Astrocyte (in vitro differentiated cells and primary cell): ENCODE measurements around the gene DPH1. TPM values are rescaled to one million over a fixed set of nuclear protein-coding genes. Genes with fewer than 3 reads are reported as not detected.

Experiments
- DNase-seq: peaks from one replicate; pipeline ENCODE4 v3.0.0-alpha.2; 2010; ENCODE audit warnings: low read depth
- FAIRE-seq: peaks from 2 replicates; lab custom pipeline; 2011; peaks lifted over from hg19 to GRCh38; lab: Jason Lieb, UNC
- H2AFZ ChIP-seq: 2 replicates; pipeline ENCODE4 v1.6.0; 2012; ENCODE audit warnings: low read depth, low read length, inconsistent platforms
- H3K27ac ChIP-seq: 2 replicates; pipeline ENCODE4 v1.5.1; 2011; ENCODE audit warnings: low read depth, low read length, inconsistent platforms
- H3K27me3 ChIP-seq: 2 replicates; pipeline ENCODE4 v1.6.0; 2011; ENCODE audit warnings: low read length, inconsistent platforms; ENCODE audit not compliant: insufficient read depth
- H3K36me3 ChIP-seq: 2 replicates; pipeline ENCODE4 v1.5.1; 2011; ENCODE audit warnings: low read length, inconsistent platforms; ENCODE audit not compliant: insufficient read depth
- H3K4me1 ChIP-seq: 2 replicates; pipeline ENCODE4 v1.5.1; 2011; ENCODE audit warnings: low read length, inconsistent platforms; ENCODE audit not compliant: insufficient read depth
- H3K4me2 ChIP-seq: 2 replicates; pipeline ENCODE4 v1.6.0; 2012; ENCODE audit warnings: low read length, inconsistent platforms
- H3K4me3 ChIP-seq: 2 replicates; pipeline ENCODE4 v1.5.1; 2011; ENCODE audit warnings: low read depth, mild to moderate bottlenecking, low read length, inconsistent platforms; ENCODE audit not compliant: insufficient read depth
- H3K79me2 ChIP-seq: 2 replicates; pipeline ENCODE4 v1.6.0; 2012; ENCODE audit warnings: mild to moderate bottlenecking, low read length, inconsistent platforms; ENCODE audit not compliant: insufficient read depth
- H3K9ac ChIP-seq: 2 replicates; pipeline ENCODE4 v1.6.0; 2012; ENCODE audit warnings: mild to moderate bottlenecking, low read length, inconsistent platforms
- H3K9me3 ChIP-seq: 2 replicates; pipeline ENCODE4 v1.5.1; 2012; ENCODE audit warnings: low read depth, mild to moderate bottlenecking, low read length, inconsistent platforms; ENCODE audit not compliant: insufficient read depth
- H4K20me1 ChIP-seq: 2 replicates; pipeline ENCODE4 v1.6.0; 2012; ENCODE audit warnings: low read length, inconsistent platforms; ENCODE audit not compliant: insufficient read depth
- H3K27ac Mint-ChIP-seq: one replicate; pipeline ENCODE4 v1.8.0; 2021; ENCODE audit warnings: mild to moderate bottlenecking, mixed read lengths; ENCODE audit not compliant: unreplicated experiment
- H3K27me3 Mint-ChIP-seq: one replicate; pipeline ENCODE4 v1.8.0; 2021; ENCODE audit warnings: low read depth, mixed read lengths; ENCODE audit not compliant: unreplicated experiment
- H3K36me3 Mint-ChIP-seq: one replicate; pipeline ENCODE4 v1.8.0; 2021; ENCODE audit warnings: low read depth, mixed read lengths; ENCODE audit not compliant: unreplicated experiment
- H3K4me1 Mint-ChIP-seq: one replicate; pipeline ENCODE4 v1.8.0; 2021; ENCODE audit warnings: low read depth, mixed read lengths; ENCODE audit not compliant: unreplicated experiment
- H3K4me3 Mint-ChIP-seq: one replicate; pipeline ENCODE4 v1.8.0; 2021; ENCODE audit warnings: mild to moderate bottlenecking, moderate library complexity, mixed read lengths; ENCODE audit not compliant: unreplicated experiment
- H3K9me3 Mint-ChIP-seq: one replicate; pipeline ENCODE4 v1.8.0; 2021; ENCODE audit warnings: mild to moderate bottlenecking, mixed read lengths; ENCODE audit not compliant: unreplicated experiment
- CTCF ChIP-seq: IDR thresholded peaks from 2 replicates; pipeline ENCODE4 v1.5.1; 2011; ENCODE audit warnings: low read depth, mild to moderate bottlenecking, inconsistent platforms, low read length, moderate library complexity; ENCODE audit not compliant: insufficient read depth
- EZH2 ChIP-seq: IDR thresholded peaks from 2 replicates; pipeline ENCODE4 v1.6.1; 2012; ENCODE audit warnings: mild to moderate bottlenecking, low read length, inconsistent platforms; ENCODE audit not compliant: insufficient read depth
- total RNA-seq: library from RNA; stranded (reverse); gene quantifications from 2 replicates; pipeline ENCODE4 v1.2.1, GENCODE V29; 2021

DPH1 gene
- total RNA-seq, 1 donor from 2014 or later, result 25.8 TPM

- DNase-seq (no peak), FAIRE-seq (no peak)
- Histone ChIP-seq H3K27me3 (no peaks in the 10 kb centered on the region), H3K4me3 (no peak overlapping the region), H3K4me2 (no peak overlapping the region), H3K9ac (no peak overlapping the region), H2AFZ (no peak overlapping the region), H3K36me3 (no peaks in the 10 kb centered on the region), H3K4me1 (peaks cover 9% of the 10 kb centered on the region), H4K20me1 (no peaks in the 10 kb centered on the region), H3K79me2 (no peaks in the 10 kb centered on the region), H3K9me3 (no peaks in the 10 kb centered on the region), H3K27ac (no peak overlapping the region)
- Mint-ChIP-seq H3K4me1 (peaks cover 4% of the 10 kb centered on the region), H3K4me3 (no peak overlapping the region), H3K36me3 (no peaks in the 10 kb centered on the region), H3K27ac (no peak overlapping the region), H3K9me3 (peaks cover 5% of the 10 kb centered on the region), H3K27me3 (no peaks in the 10 kb centered on the region)
- no peak for TF ChIP-seq CTCF
- TF ChIP-seq EZH2, result no peak
Observed at GRCh38 chr17:2002767-2003329, 27.1 kb upstream of the DPH1 start.

- FAIRE-seq (no peak), DNase-seq (no peak)
- no peak overlapping the region for H2AFZ ChIP-seq
- no peaks in the 10 kb centered on the region for H3K9me3 ChIP-seq
- TF ChIP-seq CTCF (no peak), EZH2 (no peak)
- no peak overlapping the region for H3K4me3 ChIP-seq
- Mint-ChIP-seq H3K27ac (no peak overlapping the region), H3K4me1 (peaks cover 4% of the 10 kb centered on the region), H3K9me3 (peaks cover 5% of the 10 kb centered on the region), H3K4me3 (no peak overlapping the region), H3K27me3 (no peaks in the 10 kb centered on the region), H3K36me3 (no peaks in the 10 kb centered on the region)
- no peak overlapping the region for H3K4me2 ChIP-seq
- H4K20me1 ChIP-seq, result no peaks in the 10 kb centered on the region
- peaks cover 9% of the 10 kb centered on the region for H3K4me1 ChIP-seq
- H3K36me3 ChIP-seq, result no peaks in the 10 kb centered on the region
- H3K27me3 ChIP-seq, result no peaks in the 10 kb centered on the region
- no peak overlapping the region for H3K27ac ChIP-seq
- H3K9ac ChIP-seq, result no peak overlapping the region
- no peaks in the 10 kb centered on the region for H3K79me2 ChIP-seq
Observed at GRCh38 chr17:2003525-2003924, 26.4 kb upstream of the DPH1 start.

GRCh38 chr17:2004435-2004952, 25.5 kb upstream of the DPH1 start:
- no peak overlapping the region for H3K9ac ChIP-seq
- no peak for FAIRE-seq
- H3K9me3 ChIP-seq, result no peaks in the 10 kb centered on the region
- no peak for DNase-seq
- H3K27me3 ChIP-seq, result no peaks in the 10 kb centered on the region
- no peak overlapping the region for H3K27ac ChIP-seq
- Mint-ChIP-seq H3K36me3 (no peaks in the 10 kb centered on the region), H3K27ac (no peak overlapping the region), H3K27me3 (no peaks in the 10 kb centered on the region), H3K9me3 (no peaks in the 10 kb centered on the region), H3K4me3 (no peak overlapping the region), H3K4me1 (peaks cover 1% of the 10 kb centered on the region)
- H3K79me2 ChIP-seq, result no peaks in the 10 kb centered on the region
- no peaks in the 10 kb centered on the region for H4K20me1 ChIP-seq
- no peaks in the 10 kb centered on the region for H3K36me3 ChIP-seq
- peaks cover 6% of the 10 kb centered on the region for H3K4me1 ChIP-seq
- no peak overlapping the region for H2AFZ ChIP-seq
- TF ChIP-seq EZH2, result no peak
- no peak for TF ChIP-seq CTCF
- no peak overlapping the region for H3K4me2 ChIP-seq
- H3K4me3 ChIP-seq, result no peak overlapping the region
